Measurements from ENCODE around the gene ATP2B3.

Gene ATP2B3

DNA sequence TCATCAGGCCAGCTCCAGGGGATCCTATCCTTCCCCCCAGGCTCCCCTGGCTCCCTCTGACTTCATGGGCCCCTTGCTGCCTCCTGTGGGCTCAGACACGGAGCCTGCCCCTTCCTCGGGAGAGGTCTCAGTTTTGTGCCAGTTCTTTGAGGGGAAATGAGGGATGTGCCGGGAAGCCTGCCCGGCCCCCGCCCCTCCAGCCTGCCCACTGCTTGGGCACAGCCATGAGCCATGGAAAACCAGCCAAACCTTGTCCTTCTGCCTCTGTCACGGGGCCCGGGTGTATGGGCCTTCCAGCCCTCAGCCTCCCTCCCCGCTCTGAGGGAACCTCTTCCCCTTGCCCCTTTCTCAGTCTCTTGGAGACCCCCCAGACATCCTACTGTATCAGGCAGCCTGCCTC lies 15.9 kb upstream of the ATP2B3 start:
- no peak overlapping the region for H2AFZ ChIP-seq (ENCODE audit: low read depth, low read length, severe bottlenecking)
- H3K4me2 ChIP-seq (ENCODE audit: low read depth, low read length, poor library complexity, severe bottlenecking) = no peak overlapping the region
- H3K4me3 ChIP-seq (ENCODE audit: insufficient read depth, low read length, poor library complexity, severe bottlenecking) = no peak overlapping the region
- no peaks in the 10 kb centered on the region for H3K9me3 ChIP-seq (ENCODE audit: insufficient read depth, low read length)
- H3K27me3 ChIP-seq (ENCODE audit: low read length) = no peaks in the 10 kb centered on the region
- H3K9ac ChIP-seq (ENCODE audit: low read length) = no peak overlapping the region
- H3K79me2 ChIP-seq (ENCODE audit: insufficient read depth, low read length) = no peaks in the 10 kb centered on the region
- TF ChIP-seq CTCF (IDR thresholded peaks at IDR 0.05; ENCODE audit: insufficient read depth, low read length, poor library complexity, severe bottlenecking) = no peak
- no peak for TF ChIP-seq EZH2phosphoT487 (conservative IDR thresholded peaks at IDR 0.05; ENCODE audit: low read length)
- H3K9me2 ChIP-seq (replicated peaks; ENCODE audit: insufficient read depth, low read length) = no peaks in the 10 kb centered on the region
- no peak overlapping the region for H3K27ac ChIP-seq (ENCODE audit: low read depth, low read length)
- no peaks in the 10 kb centered on the region for H3K36me3 ChIP-seq (ENCODE audit: low read length)
- H3F3A ChIP-seq (ENCODE audit: insufficient read depth) = no peaks in the 10 kb centered on the region
- H4K20me1 ChIP-seq (ENCODE audit: low read depth, low read length) = no peaks in the 10 kb centered on the region

DNA sequence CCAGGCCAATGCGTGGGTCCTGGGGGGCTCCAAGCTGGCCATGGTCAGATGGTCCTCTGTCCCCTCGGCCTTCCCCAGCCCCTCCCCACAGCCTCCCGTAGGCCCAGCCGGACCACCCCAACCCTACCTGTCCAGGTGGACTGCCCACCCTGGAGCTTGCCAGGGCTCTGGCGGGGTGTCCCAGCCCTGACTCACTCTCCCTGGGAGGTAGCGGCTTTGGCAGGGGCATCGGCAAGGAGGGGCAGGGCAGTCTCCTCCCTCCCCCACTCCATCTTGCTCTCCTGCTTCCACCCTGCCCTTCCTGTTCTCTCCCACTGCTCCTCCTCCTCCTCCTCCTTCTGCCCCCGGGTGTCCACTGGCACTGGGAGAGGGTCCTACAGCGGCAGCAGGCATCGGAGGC lies 15.3 kb upstream of the ATP2B3 start:
- TF ChIP-seq CTCF (IDR thresholded peaks at IDR 0.05; ENCODE audit: insufficient read depth, low read length, poor library complexity, severe bottlenecking) (no peak), EZH2phosphoT487 (conservative IDR thresholded peaks at IDR 0.05; ENCODE audit: low read length) (no peak)
- Histone ChIP-seq H3K27ac (ENCODE audit: low read depth, low read length) (no peak overlapping the region), H2AFZ (ENCODE audit: low read depth, low read length, severe bottlenecking) (no peak overlapping the region), H3K9me3 (ENCODE audit: insufficient read depth, low read length) (no peaks in the 10 kb centered on the region), H3K36me3 (ENCODE audit: low read length) (no peaks in the 10 kb centered on the region), H3K4me2 (ENCODE audit: low read depth, low read length, poor library complexity, severe bottlenecking) (no peak overlapping the region), H3K9ac (ENCODE audit: low read length) (no peak overlapping the region), H3K79me2 (ENCODE audit: insufficient read depth, low read length) (no peaks in the 10 kb centered on the region), H3K9me2 (replicated peaks; ENCODE audit: insufficient read depth, low read length) (no peaks in the 10 kb centered on the region), H4K20me1 (ENCODE audit: low read depth, low read length) (no peaks in the 10 kb centered on the region), H3K27me3 (ENCODE audit: low read length) (no peaks in the 10 kb centered on the region), H3F3A (ENCODE audit: insufficient read depth) (no peaks in the 10 kb centered on the region), H3K4me3 (ENCODE audit: insufficient read depth, low read length, poor library complexity, severe bottlenecking) (no peak overlapping the region)

DNA sequence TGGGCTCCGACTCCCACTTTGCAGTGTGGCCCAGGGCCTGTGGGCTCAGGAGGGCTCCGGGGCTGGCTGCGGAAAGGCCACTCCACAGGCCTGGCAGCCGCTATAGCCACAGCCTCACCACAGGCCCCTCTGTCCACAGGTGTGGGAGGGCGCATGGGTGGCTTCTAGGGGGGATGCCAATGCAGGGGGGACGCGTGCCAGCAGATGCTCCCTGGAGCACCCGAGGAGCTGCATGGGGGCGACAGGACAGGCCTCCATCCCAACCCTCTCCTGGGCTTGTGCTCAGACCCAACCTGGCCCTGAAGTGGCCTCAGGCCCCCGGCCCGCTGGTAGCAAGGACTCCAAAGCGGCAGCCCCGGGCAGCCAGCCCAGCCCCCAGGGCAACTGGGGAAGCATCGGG lies 14.6 kb upstream of the ATP2B3 start:
- H3K9me3 ChIP-seq (ENCODE audit: insufficient read depth, low read length) = no peaks in the 10 kb centered on the region
- TF ChIP-seq CTCF (IDR thresholded peaks at IDR 0.05; ENCODE audit: insufficient read depth, low read length, poor library complexity, severe bottlenecking) = no peak
- TF ChIP-seq EZH2phosphoT487 (conservative IDR thresholded peaks at IDR 0.05; ENCODE audit: low read length) = no peak

More for the DNA sequence above, 14.6 kb upstream of the ATP2B3 start:
- Histone ChIP-seq H2AFZ (ENCODE audit: low read depth, low read length, severe bottlenecking) (no peak overlapping the region), H3K36me3 (ENCODE audit: low read length) (no peaks in the 10 kb centered on the region), H3K9me2 (replicated peaks; ENCODE audit: insufficient read depth, low read length) (no peaks in the 10 kb centered on the region), H3K27me3 (ENCODE audit: low read length) (no peaks in the 10 kb centered on the region), H4K20me1 (ENCODE audit: low read depth, low read length) (no peaks in the 10 kb centered on the region), H3K4me2 (ENCODE audit: low read depth, low read length, poor library complexity, severe bottlenecking) (no peak overlapping the region), H3K79me2 (ENCODE audit: insufficient read depth, low read length) (no peaks in the 10 kb centered on the region), H3K9ac (ENCODE audit: low read length) (no peak overlapping the region), H3F3A (ENCODE audit: insufficient read depth) (no peaks in the 10 kb centered on the region), H3K27ac (ENCODE audit: low read depth, low read length) (no peak overlapping the region), H3K4me3 (ENCODE audit: insufficient read depth, low read length, poor library complexity, severe bottlenecking) (no peak overlapping the region)

All from SU-DHL-6 (cell line).